Measurements from ENCODE around the gene CLMN. TPM values are rescaled to one million over a fixed set of nuclear protein-coding genes. Genes with fewer than 3 reads are reported as not detected.

Gene CLMN
- total RNA-seq, 1 donor from 2014 or later = 2.1 TPM

GRCh38 chr14:95356245-95356869 is 36.6 kb upstream of the CLMN start:
- H3K4me1 ChIP-seq (ENCODE audit: control insufficient read depth in 3 of 3, insufficient read depth in 3 of 3, low read length in 3 of 3) = no peaks in the 10 kb centered on the region
- peaks cover 0 to 6% (median 4%) of the 10 kb centered on the region in 3 donors for H3K27me3 ChIP-seq (ENCODE audit: control insufficient read depth in 3 of 3, insufficient read depth in 3 of 3, low read length in 3 of 3)
- no peak overlapping the region for H3K27ac ChIP-seq (ENCODE audit: low read depth, low read length)
- no peak overlapping the region for H3K4me3 ChIP-seq (ENCODE audit: low read length in 3 of 3)
- H3K9me3 ChIP-seq (ENCODE audit: control insufficient read depth in 3 of 3, low read length in 3 of 3) = peaks cover 0 to 3% (median 2%) of the 10 kb centered on the region in 3 donors
- H3K36me3 ChIP-seq (ENCODE audit: control insufficient read depth in 3 of 3, insufficient read depth in 3 of 3, low read length in 3 of 3) = no peaks in the 10 kb centered on the region
- H3K9ac ChIP-seq (ENCODE audit: low read depth in 1 of 3, low read length in 3 of 3) = no peak overlapping the region

- H3K9me3 ChIP-seq (ENCODE audit: control insufficient read depth in 3 of 3, low read length in 3 of 3) = peaks cover 0 to 3% (median 2%) of the 10 kb centered on the region in 3 donors
- H3K27ac ChIP-seq (ENCODE audit: low read depth, low read length) = no peak overlapping the region
- H3K4me1 ChIP-seq (ENCODE audit: control insufficient read depth in 3 of 3, insufficient read depth in 3 of 3, low read length in 3 of 3) = no peaks in the 10 kb centered on the region
- no peak overlapping the region for H3K9ac ChIP-seq (ENCODE audit: low read depth in 1 of 3, low read length in 3 of 3)
- no peak overlapping the region for H3K4me3 ChIP-seq (ENCODE audit: low read length in 3 of 3)
- H3K27me3 ChIP-seq (ENCODE audit: control insufficient read depth in 3 of 3, insufficient read depth in 3 of 3, low read length in 3 of 3) = no peaks in the 10 kb centered on the region
- no peaks in the 10 kb centered on the region for H3K36me3 ChIP-seq (ENCODE audit: control insufficient read depth in 3 of 3, insufficient read depth in 3 of 3, low read length in 3 of 3)
These were observed 35.7 kb upstream of the CLMN start for GRCh38 chr14:95355422-95355821.

- Histone ChIP-seq H3K4me3 (ENCODE audit: low read length in 3 of 3) (no peak overlapping the region), H3K27me3 (ENCODE audit: control insufficient read depth in 3 of 3, insufficient read depth in 3 of 3, low read length in 3 of 3) (no peaks in the 10 kb centered on the region), H3K9me3 (ENCODE audit: control insufficient read depth in 3 of 3, low read length in 3 of 3) (peaks cover 0 to 3% (median 2%) of the 10 kb centered on the region in 3 donors), H3K27ac (ENCODE audit: low read depth, low read length) (no peak overlapping the region), H3K4me1 (ENCODE audit: control insufficient read depth in 3 of 3, insufficient read depth in 3 of 3, low read length in 3 of 3) (no peaks in the 10 kb centered on the region), H3K36me3 (ENCODE audit: control insufficient read depth in 3 of 3, insufficient read depth in 3 of 3, low read length in 3 of 3) (no peaks in the 10 kb centered on the region), H3K9ac (ENCODE audit: low read depth in 1 of 3, low read length in 3 of 3) (no peak overlapping the region)
These were observed 35.1 kb upstream of the CLMN start for GRCh38 chr14:95354834-95355233.

- Histone ChIP-seq H3K27me3 (ENCODE audit: control insufficient read depth in 3 of 3, insufficient read depth in 3 of 3, low read length in 3 of 3) (peaks cover 0 to 2% (median 0%) of the 10 kb centered on the region in 3 donors), H3K36me3 (ENCODE audit: control insufficient read depth in 3 of 3, insufficient read depth in 3 of 3, low read length in 3 of 3) (no peaks in the 10 kb centered on the region), H3K4me1 (ENCODE audit: control insufficient read depth in 3 of 3, insufficient read depth in 3 of 3, low read length in 3 of 3) (no peaks in the 10 kb centered on the region), H3K4me3 (ENCODE audit: low read length in 3 of 3) (no peak overlapping the region), H3K9ac (ENCODE audit: low read depth in 1 of 3, low read length in 3 of 3) (no peak overlapping the region), H3K27ac (ENCODE audit: low read depth, low read length) (no peak overlapping the region), H3K9me3 (ENCODE audit: control insufficient read depth in 3 of 3, low read length in 3 of 3) (peaks cover 0 to 3% (median 2%) of the 10 kb centered on the region in 3 donors)
These were observed 34.0 kb upstream of the CLMN start for GRCh38 chr14:95353664-95354063.

- Histone ChIP-seq H3K36me3 (ENCODE audit: control insufficient read depth in 3 of 3, insufficient read depth in 3 of 3, low read length in 3 of 3) (no peaks in the 10 kb centered on the region), H3K9ac (ENCODE audit: low read depth in 1 of 3, low read length in 3 of 3) (no peak overlapping the region)
These were observed 33.3 kb upstream of the CLMN start for GRCh38 chr14:95353007-95353406.

GRCh38 chr14:95352481-95352880 is 32.8 kb upstream of the CLMN start:
- H3K27me3 ChIP-seq (ENCODE audit: control insufficient read depth in 3 of 3, insufficient read depth in 3 of 3, low read length in 3 of 3) = peaks cover 0 to 2% (median 0%) of the 10 kb centered on the region in 3 donors
- H3K36me3 ChIP-seq (ENCODE audit: control insufficient read depth in 3 of 3, insufficient read depth in 3 of 3, low read length in 3 of 3) = no peaks in the 10 kb centered on the region
- no peak overlapping the region for H3K4me3 ChIP-seq (ENCODE audit: low read length in 3 of 3)
- no peaks in the 10 kb centered on the region for H3K4me1 ChIP-seq (ENCODE audit: control insufficient read depth in 3 of 3, insufficient read depth in 3 of 3, low read length in 3 of 3)
- H3K9me3 ChIP-seq (ENCODE audit: control insufficient read depth in 3 of 3, low read length in 3 of 3) = peaks cover 0 to 3% (median 2%) of the 10 kb centered on the region in 3 donors
- H3K9ac ChIP-seq (ENCODE audit: low read depth in 1 of 3, low read length in 3 of 3) = no peak overlapping the region
- H3K27ac ChIP-seq (ENCODE audit: low read depth, low read length) = no peak overlapping the region

More at GRCh38 chr14:95353007-95353406, 33.3 kb upstream of the CLMN start:
- H3K9me3 ChIP-seq (ENCODE audit: control insufficient read depth in 3 of 3, low read length in 3 of 3) = peaks cover 0 to 3% (median 2%) of the 10 kb centered on the region in 3 donors
- H3K4me3 ChIP-seq (ENCODE audit: low read length in 3 of 3) = no peak overlapping the region
- peaks cover 0 to 2% (median 0%) of the 10 kb centered on the region in 3 donors for H3K27me3 ChIP-seq (ENCODE audit: control insufficient read depth in 3 of 3, insufficient read depth in 3 of 3, low read length in 3 of 3)
- H3K4me1 ChIP-seq (ENCODE audit: control insufficient read depth in 3 of 3, insufficient read depth in 3 of 3, low read length in 3 of 3) = no peaks in the 10 kb centered on the region
- no peak overlapping the region for H3K27ac ChIP-seq (ENCODE audit: low read depth, low read length)

GRCh38 chr14:95349241-95349640 is 29.5 kb upstream of the CLMN start:
- Histone ChIP-seq H3K9ac (ENCODE audit: low read depth in 1 of 3, low read length in 3 of 3) (no peak overlapping the region), H3K27me3 (ENCODE audit: control insufficient read depth in 3 of 3, insufficient read depth in 3 of 3, low read length in 3 of 3) (peaks cover 0 to 2% (median 0%) of the 10 kb centered on the region in 3 donors), H3K27ac (ENCODE audit: low read depth, low read length) (no peak overlapping the region), H3K4me1 (ENCODE audit: control insufficient read depth in 3 of 3, insufficient read depth in 3 of 3, low read length in 3 of 3) (no peaks in the 10 kb centered on the region), H3K4me3 (ENCODE audit: low read length in 3 of 3) (no peak overlapping the region), H3K9me3 (ENCODE audit: control insufficient read depth in 3 of 3, low read length in 3 of 3) (peaks cover 0 to 3% (median 2%) of the 10 kb centered on the region in 3 donors), H3K36me3 (ENCODE audit: control insufficient read depth in 3 of 3, insufficient read depth in 3 of 3, low read length in 3 of 3) (no peaks in the 10 kb centered on the region)

- no peaks in the 10 kb centered on the region for H3K36me3 ChIP-seq (ENCODE audit: control insufficient read depth in 3 of 3, insufficient read depth in 3 of 3, low read length in 3 of 3)
- H3K4me1 ChIP-seq (ENCODE audit: control insufficient read depth in 3 of 3, insufficient read depth in 3 of 3, low read length in 3 of 3) = no peaks in the 10 kb centered on the region
- H3K9me3 ChIP-seq (ENCODE audit: control insufficient read depth in 3 of 3, low read length in 3 of 3) = no peaks in the 10 kb centered on the region
- H3K27ac ChIP-seq (ENCODE audit: low read depth, low read length) = no peak overlapping the region
- H3K27me3 ChIP-seq (ENCODE audit: control insufficient read depth in 3 of 3, insufficient read depth in 3 of 3, low read length in 3 of 3) = peaks cover 0 to 2% (median 0%) of the 10 kb centered on the region in 3 donors
- no peak overlapping the region for H3K9ac ChIP-seq (ENCODE audit: low read depth in 1 of 3, low read length in 3 of 3)
- H3K4me3 ChIP-seq (ENCODE audit: low read length in 3 of 3) = no peak overlapping the region
These were observed 28.8 kb upstream of the CLMN start for GRCh38 chr14:95348395-95349080.

GRCh38 chr14:95346820-95347219 is 27.1 kb upstream of the CLMN start:
- no peak overlapping the region for H3K9ac ChIP-seq (ENCODE audit: low read depth in 1 of 3, low read length in 3 of 3)
- no peak overlapping the region for H3K4me3 ChIP-seq (ENCODE audit: low read length in 3 of 3)
- no peaks in the 10 kb centered on the region for H3K4me1 ChIP-seq (ENCODE audit: control insufficient read depth in 3 of 3, insufficient read depth in 3 of 3, low read length in 3 of 3)
- peaks cover 0 to 2% (median 0%) of the 10 kb centered on the region in 3 donors for H3K27me3 ChIP-seq (ENCODE audit: control insufficient read depth in 3 of 3, insufficient read depth in 3 of 3, low read length in 3 of 3)
- no peaks in the 10 kb centered on the region for H3K9me3 ChIP-seq (ENCODE audit: control insufficient read depth in 3 of 3, low read length in 3 of 3)
- H3K36me3 ChIP-seq (ENCODE audit: control insufficient read depth in 3 of 3, insufficient read depth in 3 of 3, low read length in 3 of 3) = no peaks in the 10 kb centered on the region
- no peak overlapping the region for H3K27ac ChIP-seq (ENCODE audit: low read depth, low read length)

- peaks cover 0 to 2% (median 2%) of the 10 kb centered on the region in 3 donors for H3K27me3 ChIP-seq (ENCODE audit: control insufficient read depth in 3 of 3, insufficient read depth in 3 of 3, low read length in 3 of 3)
- H3K4me3 ChIP-seq (ENCODE audit: low read length in 3 of 3) = no peak overlapping the region
- no peaks in the 10 kb centered on the region for H3K9me3 ChIP-seq (ENCODE audit: control insufficient read depth in 3 of 3, low read length in 3 of 3)
- no peaks in the 10 kb centered on the region for H3K4me1 ChIP-seq (ENCODE audit: control insufficient read depth in 3 of 3, insufficient read depth in 3 of 3, low read length in 3 of 3)
- H3K9ac ChIP-seq (ENCODE audit: low read depth in 1 of 3, low read length in 3 of 3) = no peak overlapping the region
- H3K27ac ChIP-seq (ENCODE audit: low read depth, low read length) = no peak overlapping the region
- no peaks in the 10 kb centered on the region for H3K36me3 ChIP-seq (ENCODE audit: control insufficient read depth in 3 of 3, insufficient read depth in 3 of 3, low read length in 3 of 3)
These were observed 26.6 kb upstream of the CLMN start for GRCh38 chr14:95346266-95346665.

Measured in skeletal muscle tissue (tissue), 4 donors.